Subcutaneous abdominal adipose tissue (tissue), 5 donors: ENCODE measurements around the gene KIAA2012.

Experiments
- H3K27ac ChIP-seq: one replicate; pipeline ENCODE4 v1.7.0; 2013; ENCODE audit warnings: low read depth, mild to moderate bottlenecking, inconsistent platforms, low read length, moderate library complexity
- H3K27me3 ChIP-seq, 5 donors: one replicate each; pipeline ENCODE4 v1.7.0; 2013; ENCODE audit warnings: low read length in 5 of 5, inconsistent platforms in 1 of 5; ENCODE audit not compliant: control insufficient read depth in 5 of 5, insufficient read depth in 4 of 5
- H3K36me3 ChIP-seq, 5 donors: one replicate each; pipeline ENCODE4 v1.7.0; 2013; ENCODE audit warnings: low read length in 5 of 5; ENCODE audit not compliant: control insufficient read depth in 5 of 5, insufficient read depth in 5 of 5
- H3K4me1 ChIP-seq, 5 donors: one replicate each; pipeline ENCODE4 v1.7.0; 2013; ENCODE audit warnings: low read length in 5 of 5, mild to moderate bottlenecking in 3 of 5, moderate library complexity in 1 of 5; ENCODE audit not compliant: control insufficient read depth in 5 of 5, insufficient read depth in 5 of 5
- H3K4me3 ChIP-seq, 5 donors: one replicate each; pipeline ENCODE4 v1.7.0; 2013; ENCODE audit warnings: low read length in 5 of 5, low read depth in 1 of 5
- H3K9ac ChIP-seq, 5 donors: one replicate each; pipeline ENCODE4 v1.7.0; 2013; ENCODE audit warnings: low read length in 5 of 5, mild to moderate bottlenecking in 4 of 5, moderate library complexity in 3 of 5
- H3K9me3 ChIP-seq, 5 donors: one replicate each; pipeline ENCODE4 v1.7.0; 2013; ENCODE audit warnings: low read length in 5 of 5; ENCODE audit not compliant: control insufficient read depth in 5 of 5
- donor health status: healthy.
- donor health status: healthy.
- donor health status: healthy.
- donor health status: healthy.
- donor health status: healthy.

The KIAA2012 gene

GRCh38 chr2:202072737-202073401, at the start of gene KIAA2012:
Gene KIAA2012 (plus strand): TSS chr2:202073255. CDS start chr2:202073628, 373 bp downstream.
- Histone ChIP-seq H3K9me3 (no peaks in the 10 kb centered on the region), H3K4me3 (no peak within 1 kb of the TSS), H3K27ac (no peak within 1 kb of the TSS), H3K36me3 (no peaks in the 10 kb centered on the region), H3K27me3 (no peaks in the 10 kb centered on the region), H3K4me1 (no peaks in the 10 kb centered on the region), H3K9ac (no peak within 1 kb of the TSS)

GRCh38 chr2:202023904-202024266, 49.2 kb upstream of the KIAA2012 start:
- Histone ChIP-seq H3K4me3 (no peak overlapping the region), H3K27me3 (peaks cover 0 to 6% (median 4%) of the 10 kb centered on the region in 5 donors), H3K36me3 (no peaks in the 10 kb centered on the region), H3K4me1 (no peaks in the 10 kb centered on the region), H3K27ac (no peak overlapping the region), H3K9ac (no peak overlapping the region), H3K9me3 (no peaks in the 10 kb centered on the region)

GRCh38 chr2:202024871-202025270, 48.2 kb upstream of the KIAA2012 start:
- H3K27me3 ChIP-seq: peaks cover 0 to 7% (median 4%) of the 10 kb centered on the region in 5 donors
- H3K9ac ChIP-seq: no peak overlapping the region
- H3K27ac ChIP-seq: no peak overlapping the region
- no peaks in the 10 kb centered on the region for H3K9me3 ChIP-seq
- no peaks in the 10 kb centered on the region for H3K4me1 ChIP-seq
- no peak overlapping the region for H3K4me3 ChIP-seq
- no peaks in the 10 kb centered on the region for H3K36me3 ChIP-seq

GRCh38 chr2:202025816-202026215, 47.2 kb upstream of the KIAA2012 start:
- H3K9me3 ChIP-seq: no peaks in the 10 kb centered on the region

GRCh38 chr2:202026507-202026906, 46.5 kb upstream of the KIAA2012 start:
- no peaks in the 10 kb centered on the region for H3K4me1 ChIP-seq
- peaks cover 0 to 7% (median 0%) of the 10 kb centered on the region in 5 donors for H3K27me3 ChIP-seq
- H3K27ac ChIP-seq: no peak overlapping the region
- no peaks in the 10 kb centered on the region for H3K9me3 ChIP-seq
- H3K9ac ChIP-seq: no peak overlapping the region
- H3K4me3 ChIP-seq: no peak overlapping the region
- no peaks in the 10 kb centered on the region for H3K36me3 ChIP-seq

More at GRCh38 chr2:202025816-202026215, 47.2 kb upstream of the KIAA2012 start:
- Histone ChIP-seq H3K27me3 (peaks cover 0 to 7% (median 0%) of the 10 kb centered on the region in 5 donors), H3K36me3 (no peaks in the 10 kb centered on the region), H3K27ac (no peak overlapping the region), H3K4me3 (no peak overlapping the region), H3K4me1 (no peaks in the 10 kb centered on the region), H3K9ac (no peak overlapping the region)

- Histone ChIP-seq H3K4me1 (peaks cover 0 to 33% (median 26%) of the 10 kb centered on the region in 5 donors), H3K27ac (no peak overlapping the region)
Observed at GRCh38 chr2:202030691-202031090, 42.4 kb upstream of the KIAA2012 start.

GRCh38 chr2:202031246-202031951, 41.7 kb upstream of the KIAA2012 start:
- Histone ChIP-seq H3K27ac (no peak overlapping the region), H3K36me3 (no peaks in the 10 kb centered on the region), H3K4me1 (peaks cover 0 to 38% (median 30%) of the 10 kb centered on the region in 5 donors), H3K9me3 (peaks cover 0 to 8% (median 4%) of the 10 kb centered on the region in 5 donors), H3K4me3 (no peak overlapping the region), H3K27me3 (peaks cover 6 to 26% (median 17%) of the 10 kb centered on the region in 5 donors), H3K9ac (no peak overlapping the region)

More at GRCh38 chr2:202030691-202031090, 42.4 kb upstream of the KIAA2012 start:
- H3K36me3 ChIP-seq: no peaks in the 10 kb centered on the region
- H3K4me3 ChIP-seq: no peak overlapping the region
- H3K27me3 ChIP-seq: peaks cover 0 to 19% (median 11%) of the 10 kb centered on the region in 5 donors
- peaks cover 0 to 5% (median 2%) of the 10 kb centered on the region in 5 donors for H3K9me3 ChIP-seq
- no peak overlapping the region for H3K9ac ChIP-seq

GRCh38 chr2:202032846-202033316, 40.2 kb upstream of the KIAA2012 start:
- peak overlapping the region; percentile 66 to 91 (median 83) for H3K4me3 ChIP-seq
- no peaks in the 10 kb centered on the region for H3K36me3 ChIP-seq
- peaks cover 12 to 34% (median 27%) of the 10 kb centered on the region in 5 donors for H3K27me3 ChIP-seq
- peak overlapping the region in 4 of 5 donors; percentile 60 to 83 (median 70) for H3K9ac ChIP-seq
- H3K4me1 ChIP-seq: peaks cover 0 to 46% (median 37%) of the 10 kb centered on the region in 5 donors
- H3K27ac ChIP-seq: peak overlapping the region; percentile 46
- peaks cover 0 to 8% (median 4%) of the 10 kb centered on the region in 5 donors for H3K9me3 ChIP-seq

GRCh38 chr2:202033317-202034248, 39.5 kb upstream of the KIAA2012 start, which contains the start of gene FZD7:
Gene FZD7 (plus strand): TSS chr2:202033855. CDS start chr2:202034648, 793 bp downstream.
- H3K27me3 ChIP-seq: peaks cover 12 to 37% (median 27%) of the 10 kb centered on the region in 5 donors
- H3K36me3 ChIP-seq: no peaks in the 10 kb centered on the region
- peak within 1 kb of the TSS; percentile 72 for H3K27ac ChIP-seq
- H3K4me1 ChIP-seq: peaks cover 0 to 46% (median 37%) of the 10 kb centered on the region in 5 donors
- peak within 1 kb of the TSS; percentile 66 to 91 (median 83) for H3K4me3 ChIP-seq
- peak within 1 kb of the TSS in 4 of 5 donors; percentile 60 to 83 (median 70) for H3K9ac ChIP-seq
- H3K9me3 ChIP-seq: peaks cover 0 to 8% (median 4%) of the 10 kb centered on the region in 5 donors
